Measurements from ENCODE around the gene TSPAN9.

The TSPAN9 gene

GRCh38 chr12:3229577-3229976 lies 152.4 kb downstream of the TSPAN9 start:
- no peak for DNase-seq

- DNase-seq: no peak
Observed at GRCh38 chr12:3230758-3231375, 153.7 kb downstream of the TSPAN9 start.

- DNase-seq: no peak
Observed at GRCh38 chr12:3231399-3231876, 154.3 kb downstream of the TSPAN9 start.

- no peak for DNase-seq
Observed at GRCh38 chr12:3233797-3234196, 156.6 kb downstream of the TSPAN9 start.

- peak; percentile 61 for DNase-seq
Observed at GRCh38 chr12:3236345-3237187, 159.4 kb downstream of the TSPAN9 start.

GRCh38 chr12:3238196-3238595 lies 161.0 kb downstream of the TSPAN9 start:
- DNase-seq: no peak

GRCh38 chr12:3241621-3242020 lies 164.4 kb downstream of the TSPAN9 start:
- no peak for DNase-seq

GRCh38 chr12:3242199-3242863 lies 165.2 kb downstream of the TSPAN9 start:
- DNase-seq: no peak

GRCh38 chr12:3243376-3244084 lies 166.4 kb downstream of the TSPAN9 start:
- DNase-seq: no peak

- no peak for DNase-seq
Observed at GRCh38 chr12:3244219-3244750, 167.1 kb downstream of the TSPAN9 start.

- no peak for DNase-seq
Observed at GRCh38 chr12:3246253-3246652, 169.1 kb downstream of the TSPAN9 start.

- no peak for DNase-seq
Observed at GRCh38 chr12:3247077-3247476, 169.9 kb downstream of the TSPAN9 start.

- no peak for DNase-seq
Observed at GRCh38 chr12:3247629-3248161, 170.5 kb downstream of the TSPAN9 start.

GRCh38 chr12:3249081-3249800 lies 172.1 kb downstream of the TSPAN9 start:
- no peak for DNase-seq

GRCh38 chr12:3250034-3250433 lies 172.9 kb downstream of the TSPAN9 start:
- no peak for DNase-seq

GRCh38 chr12:3250576-3250975 lies 173.4 kb downstream of the TSPAN9 start:
- no peak for DNase-seq

- no peak for DNase-seq
Observed at GRCh38 chr12:3251067-3251466, 173.9 kb downstream of the TSPAN9 start.

- DNase-seq: no peak
Observed at GRCh38 chr12:3251691-3252090, 174.5 kb downstream of the TSPAN9 start.

- peak; percentile 26 for DNase-seq
Observed at GRCh38 chr12:3252450-3252891, 175.3 kb downstream of the TSPAN9 start.

GRCh38 chr12:3253682-3254275 lies 176.6 kb downstream of the TSPAN9 start:
- DNase-seq: no peak

GRCh38 chr12:3255057-3255456 lies 177.9 kb downstream of the TSPAN9 start:
- DNase-seq: no peak

Measured in fibroblast of skin of right quadriceps (primary cell).